SU-DHL-6 (cell line): ENCODE results near the gene ST3GAL6.

Source experiments
- H2AFZ ChIP-seq: fragments of 200-600 bp; sonication (generic); 2 replicates; pipeline ENCODE4 v1.6.1; 2014; ENCODE audit warnings: low read depth, mild to moderate bottlenecking, moderate library complexity, mixed read lengths, antibody characterized with exemption, low read length; ENCODE audit not compliant: severe bottlenecking
- H3F3A ChIP-seq: fragments of 200-600 bp; shearing (Covaris generic); 2 replicates; pipeline ENCODE4 v1.6.0; 2016; ENCODE audit warnings: antibody characterized with exemption, mild to moderate bottlenecking; ENCODE audit not compliant: insufficient read depth
- H3K27ac ChIP-seq: fragments of 200-600 bp; sonication (generic); 2 replicates; pipeline ENCODE4 v1.5.1; 2016; ENCODE audit warnings: low read depth, mild to moderate bottlenecking, low read length, moderate library complexity, mixed read lengths
- H3K27me3 ChIP-seq: fragments of 200-600 bp; sonication (generic), shearing (Covaris generic); 2 replicates; pipeline ENCODE4 v1.6.0; 2014; ENCODE audit warnings: mild to moderate bottlenecking, low read length
- H3K36me3 ChIP-seq: fragments of 200-600 bp; sonication (generic); 2 replicates; pipeline ENCODE4 v1.6.1; 2014; ENCODE audit warnings: mild to moderate bottlenecking, low read length, mixed read lengths
- H3K4me2 ChIP-seq: fragments of 300-600, 200-600 bp; shearing (Covaris generic), sonication (generic); 2 replicates; pipeline ENCODE4 v1.6.0; 2014; ENCODE audit warnings: low read length, low read depth, mild to moderate bottlenecking; ENCODE audit not compliant: poor library complexity, severe bottlenecking
- H3K4me3 ChIP-seq: fragments of 200-600 bp; sonication (generic); 2 replicates; pipeline ENCODE4 v1.5.1; 2014; ENCODE audit warnings: antibody characterized with exemption, low read length, mild to moderate bottlenecking, mixed read lengths; ENCODE audit not compliant: insufficient read depth, poor library complexity, severe bottlenecking
- H3K79me2 ChIP-seq: fragments of 200-600 bp; sonication (generic); 2 replicates; pipeline ENCODE4 v1.6.1; 2014; ENCODE audit warnings: mild to moderate bottlenecking, low read length, moderate library complexity; ENCODE audit not compliant: insufficient read depth
- H3K9ac ChIP-seq: fragments of 200-600 bp; sonication (generic); 2 replicates; pipeline ENCODE4 v1.7.0; 2014; ENCODE audit warnings: mild to moderate bottlenecking, low read length
- H3K9me2 ChIP-seq: fragments of 200-600 bp; sonication (generic); replicated peaks from 2 replicates; pipeline ENCODE4 v1.6.1; 2014; ENCODE audit warnings: low read length; ENCODE audit not compliant: insufficient read depth
- H3K9me3 ChIP-seq: fragments of 200-600 bp; sonication (generic); 2 replicates; pipeline ENCODE4 v1.6.1; 2014; ENCODE audit warnings: low read length, mixed read lengths; ENCODE audit not compliant: insufficient read depth
- H4K20me1 ChIP-seq: fragments of 200-600 bp; sonication (generic); 2 replicates; pipeline ENCODE4 v1.6.1; 2014; ENCODE audit warnings: low read depth, mild to moderate bottlenecking, antibody characterized with exemption, low read length, moderate library complexity, mixed read lengths
- CTCF ChIP-seq: fragments of 200-600 bp; sonication (generic); IDR thresholded peaks from one replicate; pipeline ENCODE4 v1.5.1; 2017; ENCODE audit warnings: antibody characterized with exemption, mild to moderate bottlenecking, low read length, moderate library complexity; ENCODE audit not compliant: insufficient read depth, poor library complexity, severe bottlenecking
- EZH2phosphoT487 ChIP-seq: fragments of 200-600 bp; sonication (generic), shearing (Covaris generic); conservative IDR thresholded peaks from 2 replicates; pipeline ENCODE4 v1.6.1; 2018; ENCODE audit warnings: mild to moderate bottlenecking, antibody characterized with exemption, low read length, moderate library complexity, mixed read lengths

The ST3GAL6 gene

DNA sequence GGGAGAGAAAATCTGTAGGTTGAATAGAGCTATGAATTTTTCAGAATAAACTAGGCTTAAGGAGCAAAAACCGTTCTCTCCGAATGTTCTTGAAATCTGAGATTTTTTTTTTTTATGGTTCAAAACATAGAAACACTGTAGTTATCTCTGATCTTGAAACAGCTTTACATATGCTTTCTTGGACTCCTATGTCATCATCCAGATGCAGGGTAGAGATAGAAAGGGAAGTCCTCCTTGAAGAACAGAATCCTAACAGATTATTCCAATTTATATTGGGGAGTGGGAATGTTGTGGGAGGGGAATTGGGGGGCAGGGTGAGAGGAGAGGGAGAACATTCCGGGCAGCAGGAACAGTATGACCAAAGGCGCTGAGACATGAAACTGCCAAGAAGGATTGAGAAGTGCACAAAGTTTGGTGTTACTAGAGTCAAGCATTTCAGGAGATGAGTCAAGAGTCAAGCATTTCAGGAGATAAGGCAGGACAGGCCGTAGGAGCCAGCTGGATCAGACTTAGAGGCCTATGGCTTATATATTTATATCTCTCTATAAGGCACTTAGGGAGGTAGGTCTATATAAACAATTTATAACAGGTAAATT lies 21.9 kb upstream of the ST3GAL6 start:
- no peak overlapping the region for H2AFZ ChIP-seq
- no peaks in the 10 kb centered on the region for H3K9me2 ChIP-seq
- no peaks in the 10 kb centered on the region for H4K20me1 ChIP-seq
- H3K9me3 ChIP-seq, result no peaks in the 10 kb centered on the region
- no peaks in the 10 kb centered on the region for H3K79me2 ChIP-seq
- no peak overlapping the region for H3K27ac ChIP-seq
- no peak overlapping the region for H3K4me2 ChIP-seq
- no peaks in the 10 kb centered on the region for H3K36me3 ChIP-seq
- TF ChIP-seq CTCF (no peak), EZH2phosphoT487 (no peak)
- no peak overlapping the region for H3K4me3 ChIP-seq
- no peaks in the 10 kb centered on the region for H3F3A ChIP-seq
- no peaks in the 10 kb centered on the region for H3K27me3 ChIP-seq
- no peak overlapping the region for H3K9ac ChIP-seq

DNA sequence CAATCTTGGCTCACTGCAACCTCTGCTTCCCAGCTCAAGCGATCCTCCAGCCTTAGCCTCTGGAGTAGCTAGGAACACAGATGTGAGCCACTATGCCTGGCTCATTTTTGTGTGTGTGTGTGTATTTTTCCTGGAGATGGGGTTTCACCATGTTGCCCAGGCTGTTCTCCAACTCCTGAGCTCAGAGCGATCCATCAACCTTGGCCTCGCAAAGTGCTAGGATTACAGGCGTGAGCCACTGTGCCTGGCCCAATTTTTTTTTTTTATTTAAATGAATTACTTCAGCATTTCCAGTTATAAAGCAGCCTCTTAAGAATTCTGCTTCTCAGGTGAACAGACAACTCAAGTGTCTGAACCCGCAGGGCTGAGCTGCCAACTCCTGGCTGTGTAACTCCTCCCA lies 20.1 kb upstream of the ST3GAL6 start:
- Histone ChIP-seq H3K9ac (no peak overlapping the region), H3K36me3 (no peaks in the 10 kb centered on the region), H2AFZ (no peak overlapping the region), H3K79me2 (no peaks in the 10 kb centered on the region), H3K4me2 (no peak overlapping the region), H3K4me3 (no peak overlapping the region), H4K20me1 (no peaks in the 10 kb centered on the region), H3K27ac (no peak overlapping the region), H3K9me2 (no peaks in the 10 kb centered on the region), H3K27me3 (no peaks in the 10 kb centered on the region), H3F3A (no peaks in the 10 kb centered on the region), H3K9me3 (no peaks in the 10 kb centered on the region)
- TF ChIP-seq CTCF (no peak), EZH2phosphoT487 (no peak)

- TF ChIP-seq EZH2phosphoT487 (no peak), CTCF (no peak)
- H3K27ac ChIP-seq, result no peak overlapping the region
- H3K9me3 ChIP-seq, result no peaks in the 10 kb centered on the region
- H3K9me2 ChIP-seq, result no peaks in the 10 kb centered on the region
- H4K20me1 ChIP-seq, result no peaks in the 10 kb centered on the region
- H3K36me3 ChIP-seq, result no peaks in the 10 kb centered on the region
- H3K4me2 ChIP-seq, result no peak overlapping the region
- no peak overlapping the region for H3K9ac ChIP-seq
- no peak overlapping the region for H3K4me3 ChIP-seq
- no peaks in the 10 kb centered on the region for H3F3A ChIP-seq
- no peaks in the 10 kb centered on the region for H3K27me3 ChIP-seq
- no peak overlapping the region for H2AFZ ChIP-seq
- H3K79me2 ChIP-seq, result no peaks in the 10 kb centered on the region
Measured at GRCh38 chr3:98744283-98744682, 18.9 kb upstream of the ST3GAL6 start.
